Activated T-helper 2 cell treated with anti-CD3 and anti-CD28 coated beads, Interferon-gamma antibody, Interleukin-2, Interleukin-4, amounts not matched to agents 10 μg/mL and 5 μg/mL and 100 μg/mL, durations not matched to agents 14 hours and 24 hours and 36 hours (primary cell): ENCODE results near the gene CDH4. TPM values are rescaled to one million over a fixed set of nuclear protein-coding genes. Genes with fewer than 3 reads are reported as not detected.

Experiments used
- DNase-seq: peaks from one replicate; pipeline ENCODE4 v3.0.0; 2021; ENCODE audit warnings: low spot score
- H3K27ac Mint-ChIP-seq: one replicate; pipeline ENCODE4 v1.8.0; 2021; ENCODE audit warnings: mixed read lengths
- H3K27me3 Mint-ChIP-seq: one replicate; pipeline ENCODE4 v1.8.0; 2021; ENCODE audit warnings: low read depth, mixed read lengths
- H3K36me3 Mint-ChIP-seq: one replicate; pipeline ENCODE4 v1.8.0; 2021; ENCODE audit warnings: low read depth, mixed read lengths
- H3K4me1 Mint-ChIP-seq: one replicate; pipeline ENCODE4 v1.8.0; 2021; ENCODE audit warnings: low read depth, mixed read lengths
- H3K4me3 Mint-ChIP-seq: one replicate; pipeline ENCODE4 v1.8.0; 2021; ENCODE audit warnings: low read depth, mild to moderate bottlenecking, moderate library complexity, mixed read lengths
- H3K9me3 Mint-ChIP-seq: one replicate; pipeline ENCODE4 v1.8.0; 2021; ENCODE audit warnings: mixed read lengths
- intact Hi-C: fragments of 100-400 bp; cut with micrococcal nuclease; formaldehyde crosslinking; loops from one replicate; pipeline ENCODE4 v1.15.1; 2023
- total RNA-seq: library from RNA; stranded (reverse); gene quantifications from 2 replicates; pipeline ENCODE4 v1.2.3, GENCODE V29; 2022

CDH4 gene
- total RNA-seq, 1 donor from 2014 or later: not detected

GRCh38 chr20:61650912-61651733 is 399.1 kb downstream of the CDH4 start:
- no peaks in the 10 kb centered on the region for H3K27me3 Mint-ChIP-seq
- no peaks in the 10 kb centered on the region for H3K4me1 Mint-ChIP-seq
- H3K9me3 Mint-ChIP-seq: no peaks in the 10 kb centered on the region

GRCh38 chr20:61652146-61652545 is 400.1 kb downstream of the CDH4 start:
- DNase-seq: no peak
- H3K9me3 Mint-ChIP-seq: no peaks in the 10 kb centered on the region
- H3K36me3 Mint-ChIP-seq: no peaks in the 10 kb centered on the region
- H3K4me3 Mint-ChIP-seq: no peak overlapping the region
- intact Hi-C loops: no loop called here
- no peaks in the 10 kb centered on the region for H3K4me1 Mint-ChIP-seq
- H3K27me3 Mint-ChIP-seq: no peaks in the 10 kb centered on the region
- no peak overlapping the region for H3K27ac Mint-ChIP-seq

More at GRCh38 chr20:61650912-61651733, 399.1 kb downstream of the CDH4 start:
- Mint-ChIP-seq H3K4me3 (no peak overlapping the region), H3K36me3 (no peaks in the 10 kb centered on the region), H3K27ac (no peak overlapping the region)
- no peak for DNase-seq
- intact Hi-C loops: no loop called here

- Mint-ChIP-seq H3K27me3 (no peaks in the 10 kb centered on the region), H3K36me3 (no peaks in the 10 kb centered on the region)
Observed at GRCh38 chr20:61654726-61655125, 402.7 kb downstream of the CDH4 start.

GRCh38 chr20:61655591-61655990 is 403.5 kb downstream of the CDH4 start:
- Mint-ChIP-seq H3K27ac (no peak overlapping the region), H3K9me3 (no peaks in the 10 kb centered on the region), H3K36me3 (no peaks in the 10 kb centered on the region), H3K4me3 (no peak overlapping the region), H3K27me3 (no peaks in the 10 kb centered on the region), H3K4me1 (no peaks in the 10 kb centered on the region)
- intact Hi-C loops: no loop called here
- DNase-seq: no peak

More at GRCh38 chr20:61654726-61655125, 402.7 kb downstream of the CDH4 start:
- Mint-ChIP-seq H3K9me3 (no peaks in the 10 kb centered on the region), H3K4me3 (no peak overlapping the region), H3K27ac (no peak overlapping the region), H3K4me1 (no peaks in the 10 kb centered on the region)
- no peak for DNase-seq
- intact Hi-C loops: no loop called here

- Mint-ChIP-seq H3K27me3 (no peaks in the 10 kb centered on the region), H3K36me3 (no peaks in the 10 kb centered on the region), H3K9me3 (no peaks in the 10 kb centered on the region), H3K4me3 (no peak overlapping the region), H3K27ac (no peak overlapping the region), H3K4me1 (no peaks in the 10 kb centered on the region)
- intact Hi-C loops: no loop called here
- no peak for DNase-seq
Observed at GRCh38 chr20:61656198-61656597, 404.1 kb downstream of the CDH4 start.

GRCh38 chr20:61657721-61658377 is 405.8 kb downstream of the CDH4 start:
- Mint-ChIP-seq H3K27me3 (no peaks in the 10 kb centered on the region), H3K9me3 (no peaks in the 10 kb centered on the region), H3K4me1 (no peaks in the 10 kb centered on the region), H3K36me3 (no peaks in the 10 kb centered on the region), H3K4me3 (no peak overlapping the region), H3K27ac (no peak overlapping the region)
- intact Hi-C loops: no loop called here
- no peak for DNase-seq

- intact Hi-C loops: no loop called here
- H3K4me1 Mint-ChIP-seq: no peaks in the 10 kb centered on the region
- H3K4me3 Mint-ChIP-seq: no peak overlapping the region
- no peaks in the 10 kb centered on the region for H3K27me3 Mint-ChIP-seq
- H3K36me3 Mint-ChIP-seq: no peaks in the 10 kb centered on the region
- H3K27ac Mint-ChIP-seq: no peak overlapping the region
- no peak for DNase-seq
- H3K9me3 Mint-ChIP-seq: no peaks in the 10 kb centered on the region
Observed at GRCh38 chr20:61658563-61658962, 406.5 kb downstream of the CDH4 start.

- Mint-ChIP-seq H3K4me3 (no peak overlapping the region), H3K36me3 (no peaks in the 10 kb centered on the region), H3K27me3 (no peaks in the 10 kb centered on the region), H3K9me3 (no peaks in the 10 kb centered on the region), H3K27ac (no peak overlapping the region), H3K4me1 (no peaks in the 10 kb centered on the region)
- intact Hi-C loops: no loop called here
- no peak for DNase-seq
Observed at GRCh38 chr20:61659246-61659993, 407.4 kb downstream of the CDH4 start.

- no peak overlapping the region for H3K4me3 Mint-ChIP-seq
- no peaks in the 10 kb centered on the region for H3K36me3 Mint-ChIP-seq
- no peaks in the 10 kb centered on the region for H3K27me3 Mint-ChIP-seq
- no peak for DNase-seq
- no peak overlapping the region for H3K27ac Mint-ChIP-seq
- no peaks in the 10 kb centered on the region for H3K4me1 Mint-ChIP-seq
- no peaks in the 10 kb centered on the region for H3K9me3 Mint-ChIP-seq
- intact Hi-C loops: no loop called here
Observed at GRCh38 chr20:61659994-61660346, 407.9 kb downstream of the CDH4 start.

- Mint-ChIP-seq H3K36me3 (no peaks in the 10 kb centered on the region), H3K27me3 (no peaks in the 10 kb centered on the region), H3K27ac (no peak overlapping the region), H3K9me3 (no peaks in the 10 kb centered on the region), H3K4me1 (no peaks in the 10 kb centered on the region), H3K4me3 (no peak overlapping the region)
- intact Hi-C loops: no loop called here
- DNase-seq: no peak
Observed at GRCh38 chr20:61660559-61660958, 408.5 kb downstream of the CDH4 start.

GRCh38 chr20:61661025-61661424 is 409.0 kb downstream of the CDH4 start:
- H3K9me3 Mint-ChIP-seq: no peaks in the 10 kb centered on the region
- intact Hi-C loops: no loop called here

GRCh38 chr20:61661583-61661982 is 409.5 kb downstream of the CDH4 start:
- no peaks in the 10 kb centered on the region for H3K27me3 Mint-ChIP-seq

More at GRCh38 chr20:61661025-61661424, 409.0 kb downstream of the CDH4 start:
- Mint-ChIP-seq H3K27ac (no peak overlapping the region), H3K27me3 (no peaks in the 10 kb centered on the region), H3K36me3 (no peaks in the 10 kb centered on the region), H3K4me1 (no peaks in the 10 kb centered on the region), H3K4me3 (no peak overlapping the region)
- no peak for DNase-seq

More at GRCh38 chr20:61661583-61661982, 409.5 kb downstream of the CDH4 start:
- no peaks in the 10 kb centered on the region for H3K9me3 Mint-ChIP-seq
- H3K4me1 Mint-ChIP-seq: no peaks in the 10 kb centered on the region
- no peak overlapping the region for H3K4me3 Mint-ChIP-seq
- intact Hi-C loops: no loop called here
- H3K27ac Mint-ChIP-seq: no peak overlapping the region
- H3K36me3 Mint-ChIP-seq: no peaks in the 10 kb centered on the region
- DNase-seq: no peak
